BE2C (cell line): Measurements from ENCODE around the gene SRD5A1.
A peak's percentile ranks its signal among the peaks of the same experiment; 100 is the strongest.

Experiments used
- DNase-seq: peaks from one replicate; pipeline ENCODE4 v3.0.0-alpha.2; 2020
- H3K27me3 ChIP-seq: fragments of 250-450 bp; sonication (Bioruptor Pico); 2 replicates; pipeline ENCODE4 v1.5.1; 2020; ENCODE audit warnings: mild to moderate bottlenecking
- H3K36me3 ChIP-seq: fragments of 250-450 bp; sonication (Bioruptor Pico); 2 replicates; pipeline ENCODE4 v1.5.1; 2020; ENCODE audit warnings: mild to moderate bottlenecking
- H3K4me1 ChIP-seq: fragments of 250-450 bp; sonication (Bioruptor Pico); 2 replicates; pipeline ENCODE4 v1.5.1; 2020
- H3K4me3 ChIP-seq: 2 replicates; pipeline ENCODE4 v1.5.1; 2011; ENCODE audit warnings: low read depth, low read length
- H3K9me3 ChIP-seq: fragments of 250-450 bp; sonication (Bioruptor Pico); 2 replicates; pipeline ENCODE4 v1.5.1; 2020
- TF ChIP-seq, protein P1 (sequence below): IDR thresholded peaks from 2 replicates; pipeline ENCODE4 v1.5.1; 2012; ENCODE audit warnings: mild to moderate bottlenecking, low read depth, low read length

SRD5A1 gene

DNA sequence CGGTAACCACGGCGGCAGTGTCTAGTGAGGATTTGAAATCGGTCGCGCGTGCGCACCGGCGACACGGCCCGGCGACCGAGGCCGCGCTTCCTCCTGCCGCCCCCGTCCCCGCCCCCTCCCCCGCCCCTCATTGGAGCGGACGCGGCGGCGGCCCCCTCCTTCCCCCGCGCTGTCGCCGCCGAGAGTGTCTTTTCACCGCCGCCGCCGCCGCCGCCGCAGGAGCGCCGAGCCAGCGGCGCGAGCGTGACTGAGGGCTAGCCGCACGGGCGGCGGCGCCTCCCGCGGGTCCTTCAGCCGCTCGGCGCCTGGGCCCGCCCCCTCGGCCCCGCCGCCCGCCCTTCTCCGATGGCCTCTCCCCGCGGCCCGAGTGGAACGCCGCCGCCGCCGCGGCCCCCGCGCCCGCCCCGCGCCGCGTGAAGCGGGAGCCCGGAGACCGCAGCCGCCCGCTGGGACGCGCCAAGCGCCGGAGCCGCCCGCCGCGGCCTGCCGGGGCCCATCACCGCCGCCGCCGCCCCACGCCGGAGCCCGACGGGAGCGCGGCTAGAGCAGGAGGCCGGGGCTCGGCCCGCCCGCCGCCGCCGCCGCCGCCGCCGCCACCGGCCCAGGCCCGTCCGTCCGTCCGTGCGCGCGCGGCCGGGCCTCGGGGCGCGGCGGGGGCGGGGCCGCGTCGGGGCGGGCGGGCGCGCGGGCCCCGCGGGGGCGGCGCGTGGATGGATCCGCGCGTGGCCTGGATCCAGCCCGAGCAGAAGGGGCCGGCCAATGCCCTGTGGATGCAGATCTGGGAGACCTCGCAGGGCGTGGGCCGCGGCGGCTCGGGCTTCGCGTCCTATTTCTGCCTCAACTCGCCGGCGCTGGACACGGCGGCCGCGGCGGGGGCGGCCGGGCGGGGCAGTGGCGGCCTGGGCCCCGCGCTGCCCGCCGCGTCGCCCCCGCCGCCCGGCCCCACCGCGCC, 80.3 kb downstream of the SRD5A1 start, which contains the start of gene TENT4A:
TENT4A (plus strand) TSS at position 159 of the 952 bp plus-strand sequence; CDS start at position 711, 552 bp downstream.
- TF ChIP-seq, protein P1, sequence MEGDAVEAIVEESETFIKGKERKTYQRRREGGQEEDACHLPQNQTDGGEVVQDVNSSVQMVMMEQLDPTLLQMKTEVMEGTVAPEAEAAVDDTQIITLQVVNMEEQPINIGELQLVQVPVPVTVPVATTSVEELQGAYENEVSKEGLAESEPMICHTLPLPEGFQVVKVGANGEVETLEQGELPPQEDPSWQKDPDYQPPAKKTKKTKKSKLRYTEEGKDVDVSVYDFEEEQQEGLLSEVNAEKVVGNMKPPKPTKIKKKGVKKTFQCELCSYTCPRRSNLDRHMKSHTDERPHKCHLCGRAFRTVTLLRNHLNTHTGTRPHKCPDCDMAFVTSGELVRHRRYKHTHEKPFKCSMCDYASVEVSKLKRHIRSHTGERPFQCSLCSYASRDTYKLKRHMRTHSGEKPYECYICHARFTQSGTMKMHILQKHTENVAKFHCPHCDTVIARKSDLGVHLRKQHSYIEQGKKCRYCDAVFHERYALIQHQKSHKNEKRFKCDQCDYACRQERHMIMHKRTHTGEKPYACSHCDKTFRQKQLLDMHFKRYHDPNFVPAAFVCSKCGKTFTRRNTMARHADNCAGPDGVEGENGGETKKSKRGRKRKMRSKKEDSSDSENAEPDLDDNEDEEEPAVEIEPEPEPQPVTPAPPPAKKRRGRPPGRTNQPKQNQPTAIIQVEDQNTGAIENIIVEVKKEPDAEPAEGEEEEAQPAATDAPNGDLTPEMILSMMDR, result no peak
- no peaks in the 10 kb centered on the region for H3K9me3 ChIP-seq
- H3K36me3 ChIP-seq, result peaks cover 12% of the 10 kb centered on the region
- H3K27me3 ChIP-seq, result no peaks in the 10 kb centered on the region
- no peak for DNase-seq
- H3K4me1 ChIP-seq, result peaks cover 5% of the 10 kb centered on the region; the same call in 1 of the 2 replicates
- peak within 1 kb of the TSS; percentile 81 for H3K4me3 ChIP-seq

DNA sequence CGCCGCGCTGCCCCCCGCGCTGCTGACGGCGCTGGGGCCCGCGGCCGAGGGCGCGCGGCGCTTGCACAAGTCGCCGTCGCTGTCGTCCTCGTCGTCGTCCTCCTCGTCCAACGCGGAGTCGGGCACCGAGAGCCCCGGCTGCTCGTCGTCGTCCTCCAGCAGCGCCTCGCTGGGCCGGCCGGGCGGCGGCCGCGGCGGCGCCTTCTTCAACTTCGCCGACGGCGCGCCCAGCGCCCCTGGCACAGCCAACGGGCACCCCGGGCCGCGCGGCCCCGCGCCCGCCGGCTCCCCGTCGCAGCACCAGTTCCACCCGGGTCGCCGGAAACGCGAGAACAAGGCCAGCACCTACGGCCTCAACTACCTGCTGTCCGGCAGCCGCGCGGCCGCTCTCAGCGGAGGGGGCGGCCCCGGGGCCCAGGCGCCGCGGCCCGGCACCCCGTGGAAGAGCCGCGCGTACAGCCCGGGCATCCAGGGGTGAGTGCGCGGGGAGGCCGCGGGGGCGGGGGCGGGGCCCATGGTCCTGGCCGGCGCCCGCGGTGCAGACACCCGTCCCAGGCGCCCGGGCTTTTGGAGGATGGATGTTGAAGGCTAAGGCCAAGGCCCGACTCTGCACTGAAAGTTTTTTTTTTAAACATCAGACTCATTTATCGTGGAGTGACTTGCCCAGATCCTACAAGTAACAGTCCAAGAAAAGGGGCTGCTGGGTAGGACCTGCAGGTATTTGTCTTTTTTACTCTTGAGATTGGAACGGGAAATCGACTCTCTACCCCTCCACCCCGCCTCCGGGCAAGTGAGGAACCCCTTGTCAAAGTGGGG, 81.2 kb downstream of the SRD5A1 start:
- Histone ChIP-seq H3K9me3 (no peaks in the 10 kb centered on the region), H3K4me1 (peaks cover 5% of the 10 kb centered on the region; the same call in 1 of the 2 replicates), H3K36me3 (peaks cover 17% of the 10 kb centered on the region), H3K27me3 (no peaks in the 10 kb centered on the region), H3K4me3 (peak overlapping the region; percentile 81)
- peak; percentile 38 for DNase-seq
- TF ChIP-seq, protein P1, result no peak

- H3K27me3 ChIP-seq, result no peaks in the 10 kb centered on the region
- TF ChIP-seq, protein P1, result no peak
- DNase-seq, result no peak
- peaks cover 24% of the 10 kb centered on the region for H3K36me3 ChIP-seq
- peaks cover 5% of the 10 kb centered on the region for H3K4me1 ChIP-seq
- no peaks in the 10 kb centered on the region for H3K9me3 ChIP-seq
- peak overlapping the region; percentile 81 for H3K4me3 ChIP-seq
Observed at GRCh38 chr5:6715271-6715670, 82.0 kb downstream of the SRD5A1 start.

- DNase-seq, result no peak
- H3K4me3 ChIP-seq, result peak overlapping the region; percentile 81
- TF ChIP-seq, protein P1, result no peak
- peaks cover 9% of the 10 kb centered on the region for H3K4me1 ChIP-seq
- no peaks in the 10 kb centered on the region for H3K9me3 ChIP-seq
- peaks cover 27% of the 10 kb centered on the region for H3K36me3 ChIP-seq
- H3K27me3 ChIP-seq, result no peaks in the 10 kb centered on the region
Observed at GRCh38 chr5:6715758-6716628, 82.8 kb downstream of the SRD5A1 start.

DNA sequence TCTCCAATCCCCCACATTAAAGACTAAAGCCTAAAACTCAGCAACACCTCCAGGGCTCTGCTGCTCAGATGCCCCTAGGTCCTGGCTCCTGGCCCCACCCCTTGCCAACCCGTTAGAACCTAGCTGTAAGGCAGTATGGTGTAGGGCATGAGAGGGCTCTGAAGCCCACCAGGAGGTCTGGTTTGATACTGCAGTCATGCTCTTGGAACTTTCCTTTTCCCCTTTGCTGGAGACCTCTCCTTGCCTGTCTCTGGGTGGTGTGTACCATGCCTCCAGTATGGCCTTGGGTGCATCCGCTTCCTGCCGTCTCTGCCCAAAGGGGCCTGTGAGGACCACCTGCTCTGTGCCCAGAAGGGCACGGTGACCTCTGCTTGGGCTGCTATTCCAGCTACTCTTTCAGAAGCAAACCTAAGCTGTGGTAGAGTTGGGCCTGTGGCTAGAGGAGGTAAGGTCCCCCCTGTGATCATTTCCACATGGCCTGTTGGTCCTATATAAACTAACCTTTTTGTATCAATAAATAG, 83.4 kb downstream of the SRD5A1 start:
- TF ChIP-seq, protein P1, result no peak
- peak overlapping the region; percentile 81 for H3K4me3 ChIP-seq

More for the DNA sequence above, 83.4 kb downstream of the SRD5A1 start:
- Histone ChIP-seq H3K36me3 (peaks cover 28% of the 10 kb centered on the region), H3K9me3 (no peaks in the 10 kb centered on the region), H3K27me3 (no peaks in the 10 kb centered on the region), H3K4me1 (peaks cover 11% of the 10 kb centered on the region)
- no peak for DNase-seq
